ENCODE data around the gene LTBP1. TPM values are rescaled to one million over a fixed set of nuclear protein-coding genes. Genes with fewer than 3 reads are reported as not detected.

LTBP1 gene
- total and polyA plus RNA-seq, 10 of the 15 experiments (the other 5 are each of a cell fraction or from before 2014, with no cell fraction given): 0.01 to 0.28 (median 0.12) TPM; not detected in 2

DNA sequence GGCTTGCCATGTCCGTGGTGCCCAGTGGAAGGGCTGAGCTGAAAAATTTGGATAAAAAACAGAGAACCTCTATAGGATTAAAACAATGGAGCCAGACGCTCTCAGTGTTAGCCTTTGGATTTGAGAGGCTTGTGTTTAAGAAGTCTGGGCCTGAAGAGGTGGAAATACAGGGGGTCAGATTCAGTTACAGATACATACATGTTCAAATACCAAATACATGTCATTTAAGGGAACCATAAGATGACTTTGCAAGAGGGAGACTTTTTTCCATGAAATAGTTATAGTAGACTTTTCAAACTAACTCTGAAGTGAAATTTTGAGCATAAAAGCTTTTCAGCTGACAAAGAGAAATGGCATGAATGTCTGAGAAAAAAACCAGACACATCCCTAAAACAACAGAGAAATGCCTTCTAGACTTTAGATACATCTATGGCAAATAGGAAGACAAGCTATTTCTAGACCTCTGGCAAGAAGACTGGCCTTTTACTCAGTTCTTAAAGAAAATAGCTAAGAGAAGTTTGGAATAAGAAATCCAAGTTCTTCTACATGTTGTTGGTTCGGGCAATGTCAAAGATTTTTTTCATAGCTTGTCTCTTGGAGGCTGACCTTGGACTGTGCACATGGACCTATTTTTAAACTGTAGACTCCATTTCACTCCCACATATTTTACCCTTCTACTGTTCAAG is 112.9 kb downstream of the LTBP1 start:
- CTCF ChIA-PET: no interaction called here
- ATAC-seq (no peak), DNase-seq (ENCODE audit: low read depth, low spot score) (no peak), FAIRE-seq (no peak)
- WGBS (ENCODE audit: insufficient coverage, insufficient replicate concordance, low lambda C conversion rate, missing lambda C conversion rate): 21% methylated on average over 3 of the region's 3 CpGs
- no peaks in the 10 kb centered on the region for H3K79me2 ChIP-seq (ENCODE audit: control insufficient read depth, insufficient read depth, low read length)
- RAD21 ChIA-PET (ENCODE audit: unreplicated experiment): no interaction called here
- no peak overlapping the region for H3K27ac ChIP-seq (ENCODE audit: control insufficient read depth, insufficient read depth)
- H3K27me3 ChIP-seq (replicated peaks in 1 of 2; ENCODE audit: control insufficient read depth in 2 of 2, insufficient read depth in 2 of 2, low read length in 1 of 2): no peaks in the 10 kb centered on the region; a peak in 1 of 4 replicates
- H3K36me3 ChIP-seq (ENCODE audit: control insufficient read depth in 2 of 2, insufficient read depth in 2 of 2, low read length in 1 of 2): no peaks in the 10 kb centered on the region
- no peak overlapping the region for H3K9ac ChIP-seq (ENCODE audit: control insufficient read depth, insufficient read depth, low read length)
- no peak overlapping the region for H2AFZ ChIP-seq (ENCODE audit: control insufficient read depth, low read depth, low read length)
- in situ Hi-C loops (cut with MboI): no loop called here
- no peak overlapping the region for H3K4me2 ChIP-seq (ENCODE audit: control insufficient read depth, insufficient read depth)
- BruUV-seq (replicated peaks): no TSS peak
- no peaks in the 10 kb centered on the region for H3K9me3 ChIP-seq (replicated peaks; ENCODE audit: control insufficient read depth, insufficient read depth, low read length)
- SMC1A ChIA-PET (ENCODE audit: uncharacterized antibody, unreplicated experiment): interaction anchor here (0.8 kb wide), 1 partner anchor 25 kb away, joined by 3 read pairs; no protein-coding TSS in a partner anchor
- intact Hi-C loops (cut with micrococcal nuclease; ENCODE audit: unreplicated experiment): no loop called here
- no peaks in the 10 kb centered on the region for H4K20me1 ChIP-seq (ENCODE audit: control insufficient read depth, insufficient read depth)
- POLR2A ChIA-PET: no interaction called here
- H3K4me3 ChIP-seq: no peak overlapping the region
- H3K4me1 ChIP-seq (ENCODE audit: control insufficient read depth, insufficient read depth, low read length): no peaks in the 10 kb centered on the region
- TF ChIP-seq ZZZ3 (IDR thresholded peaks at IDR 0.05; ENCODE audit: control insufficient read depth, insufficient read length, low read depth) (no peak), IKZF1 (conservative IDR thresholded peaks at IDR 0.05) (no peak), SP1 (IDR thresholded peaks at IDR 0.05; ENCODE audit: low read depth, low read length) (no peak), CHD4 (IDR thresholded peaks at IDR 0.05) (no peak), POLR2AphosphoS5 (IDR thresholded peaks at IDR 0.05; ENCODE audit: low read length) (no peak), EZH2 (IDR thresholded peaks at IDR 0.05; ENCODE audit: borderline replicate concordance, control insufficient read depth, low read depth, low read length) (no peak), FOS (IDR thresholded peaks at IDR 0.05; ENCODE audit: borderline replicate concordance, extremely low read depth, insufficient read length) (no peak), USF2 (IDR thresholded peaks at IDR 0.05; ENCODE audit: borderline replicate concordance, low read depth, low read length) (no peak), SKIL (IDR thresholded peaks at IDR 0.05; ENCODE audit: low read depth, poor library complexity, severe bottlenecking) (no peak), MTA2 (IDR thresholded peaks at IDR 0.05; ENCODE audit: low read depth) (no peak), NR2C2 (IDR thresholded peaks at IDR 0.05; ENCODE audit: borderline replicate concordance, control insufficient read depth, insufficient read length, low read depth) (no peak), PKNOX1 (IDR thresholded peaks at IDR 0.05) (no peak)
- TF ChIP-seq, protein P1, sequence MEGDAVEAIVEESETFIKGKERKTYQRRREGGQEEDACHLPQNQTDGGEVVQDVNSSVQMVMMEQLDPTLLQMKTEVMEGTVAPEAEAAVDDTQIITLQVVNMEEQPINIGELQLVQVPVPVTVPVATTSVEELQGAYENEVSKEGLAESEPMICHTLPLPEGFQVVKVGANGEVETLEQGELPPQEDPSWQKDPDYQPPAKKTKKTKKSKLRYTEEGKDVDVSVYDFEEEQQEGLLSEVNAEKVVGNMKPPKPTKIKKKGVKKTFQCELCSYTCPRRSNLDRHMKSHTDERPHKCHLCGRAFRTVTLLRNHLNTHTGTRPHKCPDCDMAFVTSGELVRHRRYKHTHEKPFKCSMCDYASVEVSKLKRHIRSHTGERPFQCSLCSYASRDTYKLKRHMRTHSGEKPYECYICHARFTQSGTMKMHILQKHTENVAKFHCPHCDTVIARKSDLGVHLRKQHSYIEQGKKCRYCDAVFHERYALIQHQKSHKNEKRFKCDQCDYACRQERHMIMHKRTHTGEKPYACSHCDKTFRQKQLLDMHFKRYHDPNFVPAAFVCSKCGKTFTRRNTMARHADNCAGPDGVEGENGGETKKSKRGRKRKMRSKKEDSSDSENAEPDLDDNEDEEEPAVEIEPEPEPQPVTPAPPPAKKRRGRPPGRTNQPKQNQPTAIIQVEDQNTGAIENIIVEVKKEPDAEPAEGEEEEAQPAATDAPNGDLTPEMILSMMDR (IDR thresholded peaks at IDR 0.05 in 2 of 3, conservative IDR thresholded peaks at IDR 0.05 in 1 of 3; ENCODE audit: control insufficient read depth in 2 of 3, extremely low read depth in 1 of 3, insufficient read depth in 1 of 3, low read depth in 3 of 3, low read length in 3 of 3): no peak

Data from GM12878 (cell line).